ENCODE results near the gene MIF.
"Not testable (repeated sequence)": the region's sequence is repeated elsewhere in the genome, so short reads cannot be mapped to it uniquely, and the experiment has no call there.

MIF gene

GRCh38 chr22:23904573-23905254, 10.5 kb downstream of the MIF start:
- H3K4me3 ChIP-seq (ENCODE audit: low read depth, low read length): no peak overlapping the region
- DNase-seq (ENCODE audit: low read depth): peak; percentile 42
- TF ChIP-seq CTCF (IDR thresholded peaks at IDR 0.05; ENCODE audit: insufficient read depth, low read depth, low read length, missing control alignments): no peak

GRCh38 chr22:23906641-23907040, 12.5 kb downstream of the MIF start:
- no peak for DNase-seq (ENCODE audit: low read depth)
- H3K4me3 ChIP-seq (ENCODE audit: low read depth, low read length): no peak overlapping the region
- TF ChIP-seq CTCF (IDR thresholded peaks at IDR 0.05; ENCODE audit: insufficient read depth, low read depth, low read length, missing control alignments): no peak

- not testable (repeated sequence) for DNase-seq (ENCODE audit: low read depth); H3K4me3 ChIP-seq (ENCODE audit: low read depth, low read length)
These were observed 13.2 kb downstream of the MIF start for GRCh38 chr22:23907423-23907822.

GRCh38 chr22:23908587-23909205, 14.5 kb downstream of the MIF start:
- H3K4me3 ChIP-seq (ENCODE audit: low read depth, low read length): no peak overlapping the region
- TF ChIP-seq CTCF (IDR thresholded peaks at IDR 0.05; ENCODE audit: insufficient read depth, low read depth, low read length, missing control alignments): no peak
- DNase-seq (ENCODE audit: low read depth): no peak

GRCh38 chr22:23909296-23909898, 15.2 kb downstream of the MIF start:
- no peak overlapping the region for H3K4me3 ChIP-seq (ENCODE audit: low read depth, low read length)
- TF ChIP-seq CTCF (IDR thresholded peaks at IDR 0.05; ENCODE audit: insufficient read depth, low read depth, low read length, missing control alignments): no peak
- DNase-seq (ENCODE audit: low read depth): no peak

- no peak overlapping the region for H3K4me3 ChIP-seq (ENCODE audit: low read depth, low read length)
- DNase-seq (ENCODE audit: low read depth): no peak
- TF ChIP-seq CTCF (IDR thresholded peaks at IDR 0.05; ENCODE audit: insufficient read depth, low read depth, low read length, missing control alignments): no peak
These were observed 16.5 kb downstream of the MIF start for GRCh38 chr22:23910496-23911190.

- no peak for DNase-seq (ENCODE audit: low read depth)
- TF ChIP-seq CTCF (IDR thresholded peaks at IDR 0.05; ENCODE audit: insufficient read depth, low read depth, low read length, missing control alignments): no peak
- H3K4me3 ChIP-seq (ENCODE audit: low read depth, low read length): no peak overlapping the region
These were observed 17.3 kb downstream of the MIF start for GRCh38 chr22:23911318-23911980.
